Testis (tissue), 3 donors: Measurements from ENCODE around the gene SEMA3C. TPM values are rescaled to one million over a fixed set of nuclear protein-coding genes. Genes with fewer than 3 reads are reported as not detected.

Source experiments
- DNase-seq: peaks from one replicate; pipeline ENCODE4 v3.0.0-alpha.2; 2019
- H3K27ac ChIP-seq, 2 donors: fragments of 200-600 bp; sonication (generic); one replicate each; pipeline ENCODE4 v1.5.1; 2019
- H3K27me3 ChIP-seq: fragments of 200-600 bp; sonication (generic); one replicate; pipeline ENCODE4 v1.5.1; 2019
- H3K36me3 ChIP-seq: fragments of 200-600 bp; sonication (generic); one replicate; pipeline ENCODE4 v1.5.1; 2017; ENCODE audit warnings: low read depth; ENCODE audit errors: missing control alignments
- H3K4me1 ChIP-seq: fragments of 200-600 bp; sonication (generic); one replicate; pipeline ENCODE4 v1.5.1; 2019
- H3K4me3 ChIP-seq, 2 donors: fragments of 200-600 bp; sonication (generic); one replicate each; pipeline ENCODE4 v1.5.1; 2017 to 2019
- H3K9me3 ChIP-seq: fragments of 200-600 bp; sonication (generic); one replicate; pipeline ENCODE4 v1.5.1; 2017
- CTCF ChIP-seq, 3 experiments: fragments of 450-650 bp in 2 of 3; fragments of 200-600 bp in 1 of 3; sonication (generic) in 1 of 3; IDR thresholded peaks; one replicate each; pipeline ENCODE4 v1.5.1; 2016 to 2019; ENCODE audit warnings: antibody characterized with exemption in 3 of 3, mild to moderate bottlenecking in 2 of 3, moderate library complexity in 1 of 3
- POLR2A ChIP-seq: fragments of 450-650 bp; IDR thresholded peaks from one replicate; pipeline ENCODE4 v1.6.1; 2017; ENCODE audit warnings: antibody characterized with exemption, mild to moderate bottlenecking, moderate library complexity
- WGBS, 2 donors: methylation state at CpG; one replicate each; pipeline ENCODE4 v1.1.5; 2018; 5-methylcytosine and 5-hydroxymethylcytosine counted together
- intact Hi-C: fragments of 100-400 bp; cut with DNase I; formaldehyde crosslinking; loops from one replicate; pipeline ENCODE4 v1.15.1; 2023; ENCODE audit warnings: low total_unique reads
- polyA plus RNA-seq: library from polyadenylated mRNA; stranded (reverse); fragments of 350-450 nt; fragmentation: Illumina TruSeq; extraction: RNeasy Lipid Tissue Mini Kit (QIAGEN cat#74804); gene quantifications from one replicate; pipeline ENCODE4 v1.2.3, GENCODE V29; 2014; ENCODE audit warnings: low read depth, low replicate concordance; ENCODE audit not compliant: insufficient read depth
- total RNA-seq, 2 donors: library from RNA; depleted of rRNA; stranded (reverse); fragments of >200 nt; gene quantifications; one replicate each; pipeline ENCODE4 v1.2.3, GENCODE V29; 2016

Gene SEMA3C
- total and polyA plus RNA-seq, 3 donors from 2014 or later, result 23.1 to 113 (median 78.8) TPM

DNA sequence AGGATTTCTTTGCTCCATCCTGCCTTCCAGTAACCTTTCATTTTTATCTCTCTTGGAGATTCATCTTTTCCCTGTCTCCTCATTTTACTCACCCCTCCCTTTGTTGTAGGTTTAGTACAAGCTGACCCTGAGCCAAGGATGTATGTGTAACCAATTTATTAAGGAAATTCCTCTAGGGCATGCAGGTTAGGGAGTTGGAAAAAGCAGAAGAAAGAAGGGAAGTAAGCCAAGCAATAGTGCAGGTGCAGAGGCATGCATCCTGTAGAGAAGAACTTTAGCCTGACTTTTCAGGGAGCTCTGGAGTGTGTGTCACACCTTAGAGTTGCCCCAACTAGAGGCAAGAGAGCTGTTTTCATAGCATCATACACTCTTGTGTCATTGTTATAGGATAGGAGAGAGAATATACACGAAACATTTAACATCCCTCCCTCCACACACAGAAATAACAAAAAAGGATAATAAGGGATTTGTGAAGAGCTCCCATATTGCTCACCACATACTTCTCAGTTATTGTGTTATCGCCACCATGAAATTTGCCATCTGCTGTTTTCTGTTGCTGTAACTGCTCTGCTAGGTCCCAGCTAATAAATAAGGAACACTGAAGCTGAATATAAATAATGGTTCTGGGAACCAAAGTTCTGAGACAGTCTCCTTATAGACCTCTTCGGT, 21.8 kb upstream of the SEMA3C start:
- intact Hi-C loops, result no loop called here
- no peak overlapping the region for H3K4me3 ChIP-seq
- no peak overlapping the region for H3K27ac ChIP-seq
- H3K36me3 ChIP-seq, result no peaks in the 10 kb centered on the region
- H3K4me1 ChIP-seq, result peaks cover 4% of the 10 kb centered on the region
- no peaks in the 10 kb centered on the region for H3K9me3 ChIP-seq
- no peak for DNase-seq
- no peak for TF ChIP-seq CTCF (IDR thresholded peaks at IDR 0.05)
- no peak for TF ChIP-seq POLR2A
- H3K27me3 ChIP-seq, result no peaks in the 10 kb centered on the region
- 89 to 94% methylated on average over 3 of the region's 3 CpGs for WGBS, 2 donors

DNA sequence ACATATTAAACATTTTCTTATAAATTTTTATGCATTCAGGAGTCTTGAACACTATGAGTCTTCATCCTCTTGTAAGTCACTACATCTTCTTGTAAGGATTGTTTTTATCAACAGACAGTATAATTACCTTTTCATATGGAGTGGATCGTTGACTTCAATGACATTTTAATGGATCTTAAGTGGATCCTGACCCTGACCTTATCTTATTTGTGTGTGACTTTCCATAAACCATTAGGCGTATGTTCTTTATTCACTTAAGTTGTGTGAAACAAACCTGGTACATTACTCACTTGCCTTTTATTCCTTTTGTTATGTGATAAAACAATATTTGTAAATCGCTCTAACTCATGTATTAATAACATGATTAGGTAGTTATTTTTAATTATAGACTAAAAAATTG, 18.5 kb upstream of the SEMA3C start:
- DNase-seq, result no peak
- no peak overlapping the region for H3K27ac ChIP-seq
- WGBS, 2 donors, result 78 to 87% methylated on average over 3 of the region's 3 CpGs
- no peak overlapping the region for H3K4me3 ChIP-seq
- no peaks in the 10 kb centered on the region for H3K27me3 ChIP-seq
- peaks cover 4% of the 10 kb centered on the region for H3K4me1 ChIP-seq
- TF ChIP-seq CTCF (IDR thresholded peaks at IDR 0.05), result no peak
- TF ChIP-seq POLR2A, result no peak
- intact Hi-C loops, result no loop called here
- no peaks in the 10 kb centered on the region for H3K36me3 ChIP-seq
- H3K9me3 ChIP-seq, result no peaks in the 10 kb centered on the region

- Histone ChIP-seq H3K27me3 (no peaks in the 10 kb centered on the region), H3K9me3 (no peaks in the 10 kb centered on the region), H3K4me1 (no peaks in the 10 kb centered on the region), H3K27ac (no peak overlapping the region), H3K4me3 (no peak overlapping the region), H3K36me3 (no peaks in the 10 kb centered on the region)
- intact Hi-C loops, result no loop called here
- no peak for DNase-seq
- 81 to 90% methylated on average over 5 of the region's 5 CpGs for WGBS, 2 donors
- no peak for TF ChIP-seq CTCF (IDR thresholded peaks at IDR 0.05)
- TF ChIP-seq POLR2A, result no peak
These were observed 17.3 kb upstream of the SEMA3C start for GRCh38 chr7:80935991-80936780.

GRCh38 chr7:80934321-80934720, 15.5 kb upstream of the SEMA3C start:
- no peak for DNase-seq

More at GRCh38 chr7:80934321-80934720, 15.5 kb upstream of the SEMA3C start:
- TF ChIP-seq CTCF (IDR thresholded peaks at IDR 0.05) (no peak), POLR2A (no peak)
- Histone ChIP-seq H3K27me3 (no peaks in the 10 kb centered on the region), H3K4me3 (no peak overlapping the region), H3K4me1 (no peaks in the 10 kb centered on the region), H3K9me3 (no peaks in the 10 kb centered on the region), H3K36me3 (no peaks in the 10 kb centered on the region), H3K27ac (no peak overlapping the region)
- 93 to 97% methylated on average over 1 of the region's 1 CpG for WGBS, 2 donors
- intact Hi-C loops, result no loop called here
